ENCODE results near the gene PHC2.
"Not testable (repeated sequence)": the region's sequence is repeated elsewhere in the genome, so short reads cannot be mapped to it uniquely, and the experiment has no call there.

The PHC2 gene

DNA sequence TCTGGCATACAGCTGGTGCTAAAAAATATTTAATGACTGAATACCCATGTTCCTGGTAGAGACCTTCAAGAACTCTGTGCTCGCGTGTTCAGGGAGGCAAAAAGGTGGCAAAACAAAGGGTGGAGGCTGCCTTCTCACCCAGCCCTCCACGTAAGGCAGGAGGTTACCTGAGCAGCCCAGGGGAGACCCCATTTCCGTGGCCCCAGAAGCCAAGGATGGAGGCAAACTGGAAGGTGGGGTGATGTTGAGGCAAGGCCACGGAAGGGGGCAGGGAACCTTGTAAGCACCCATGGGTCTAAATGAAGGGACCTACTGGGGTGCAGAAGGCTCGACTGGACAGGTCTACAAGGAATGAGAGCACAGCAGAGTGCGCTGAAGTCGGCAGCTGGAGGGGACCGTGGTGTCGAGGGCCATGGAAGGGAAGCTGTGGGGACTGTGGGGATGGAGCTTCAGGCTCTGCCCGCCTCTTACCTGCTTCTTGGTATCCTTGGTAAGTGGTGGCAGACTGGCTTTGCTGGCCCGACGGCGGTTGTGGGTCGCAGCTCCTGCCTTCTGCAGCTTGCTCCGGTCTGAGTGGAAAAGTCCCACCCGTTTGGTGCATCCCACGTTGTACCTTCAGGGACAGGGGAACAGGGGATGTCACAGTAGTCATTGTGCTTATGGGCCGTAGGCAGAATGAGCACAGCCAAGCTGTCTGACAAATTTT lies 101.1 kb downstream of the PHC2 start:
- DNase-seq, result no peak

DNA sequence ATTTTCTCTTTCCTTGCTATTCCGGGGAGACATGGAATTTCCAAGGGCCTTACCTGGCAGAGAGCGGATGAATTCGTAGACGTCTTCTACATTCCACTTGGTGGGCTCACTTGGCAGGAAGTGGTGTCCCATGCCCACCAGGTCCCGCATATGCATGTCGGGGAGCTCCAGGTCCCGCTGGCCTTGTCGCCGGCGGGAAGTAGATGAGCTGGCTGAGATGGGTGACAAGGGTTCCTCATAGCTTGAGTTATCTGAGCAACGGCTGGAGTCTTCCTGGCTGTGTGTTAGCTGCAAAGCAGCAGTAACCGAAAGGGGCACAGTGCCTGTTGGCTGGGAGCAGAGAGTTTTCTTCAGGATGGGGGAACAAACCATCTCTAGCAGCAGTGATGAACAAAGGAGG lies 102.1 kb downstream of the PHC2 start:
- DNase-seq, result no peak

DNA sequence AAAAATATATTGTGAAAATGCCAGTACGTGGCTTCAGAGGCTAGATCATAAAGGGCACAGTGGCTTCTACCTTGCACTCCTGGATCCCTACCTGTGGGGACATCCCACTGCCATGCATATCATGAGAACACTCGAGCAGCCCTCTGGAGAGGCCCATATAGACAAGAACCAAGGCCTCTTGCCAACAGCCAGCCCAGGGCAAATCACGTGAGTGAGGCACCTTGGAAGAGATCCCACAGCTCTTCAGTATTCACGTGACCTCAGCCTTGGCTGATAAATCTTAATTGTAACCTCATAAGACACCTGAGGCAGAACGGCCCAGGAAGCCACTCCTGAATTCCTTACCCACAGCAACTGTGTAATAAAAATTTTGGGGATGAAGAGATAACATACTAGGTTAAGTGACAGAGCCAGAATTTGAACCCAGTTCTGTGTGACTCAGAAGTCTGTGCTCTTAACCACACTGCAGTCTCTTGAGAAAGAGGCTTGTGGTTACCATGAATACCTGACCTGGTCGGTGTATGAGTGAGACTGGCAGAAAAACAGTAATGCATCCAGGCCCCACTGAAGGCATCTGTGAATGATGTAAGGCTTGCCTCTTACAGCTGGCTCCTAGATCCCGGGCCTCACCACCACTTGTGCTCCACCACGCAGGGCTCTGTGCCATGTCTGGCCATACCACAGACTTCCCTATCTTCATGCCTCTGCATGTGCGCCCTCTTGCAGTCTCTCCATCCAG lies 103.1 kb downstream of the PHC2 start:
- peak; percentile 98 for DNase-seq

DNA sequence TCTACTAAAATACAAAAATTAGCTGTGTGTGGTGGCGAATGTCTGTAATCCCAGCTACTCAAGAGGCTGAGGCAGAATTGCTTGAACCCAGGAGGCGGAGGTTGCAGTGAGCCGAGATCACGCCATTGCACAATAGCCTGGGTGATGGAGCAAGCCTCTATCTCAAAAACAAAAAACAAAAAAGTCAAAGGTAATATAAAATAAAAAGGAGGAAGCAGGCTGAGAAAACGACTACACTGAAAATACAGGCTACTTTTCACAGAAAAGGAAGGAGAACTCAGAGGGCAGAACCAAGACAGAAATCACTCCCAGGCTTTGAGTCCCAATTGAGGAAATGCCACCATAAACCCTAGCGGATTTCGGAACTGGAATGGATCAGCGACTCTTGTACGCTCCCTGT lies 104.1 kb downstream of the PHC2 start:
- no peak for DNase-seq

DNA sequence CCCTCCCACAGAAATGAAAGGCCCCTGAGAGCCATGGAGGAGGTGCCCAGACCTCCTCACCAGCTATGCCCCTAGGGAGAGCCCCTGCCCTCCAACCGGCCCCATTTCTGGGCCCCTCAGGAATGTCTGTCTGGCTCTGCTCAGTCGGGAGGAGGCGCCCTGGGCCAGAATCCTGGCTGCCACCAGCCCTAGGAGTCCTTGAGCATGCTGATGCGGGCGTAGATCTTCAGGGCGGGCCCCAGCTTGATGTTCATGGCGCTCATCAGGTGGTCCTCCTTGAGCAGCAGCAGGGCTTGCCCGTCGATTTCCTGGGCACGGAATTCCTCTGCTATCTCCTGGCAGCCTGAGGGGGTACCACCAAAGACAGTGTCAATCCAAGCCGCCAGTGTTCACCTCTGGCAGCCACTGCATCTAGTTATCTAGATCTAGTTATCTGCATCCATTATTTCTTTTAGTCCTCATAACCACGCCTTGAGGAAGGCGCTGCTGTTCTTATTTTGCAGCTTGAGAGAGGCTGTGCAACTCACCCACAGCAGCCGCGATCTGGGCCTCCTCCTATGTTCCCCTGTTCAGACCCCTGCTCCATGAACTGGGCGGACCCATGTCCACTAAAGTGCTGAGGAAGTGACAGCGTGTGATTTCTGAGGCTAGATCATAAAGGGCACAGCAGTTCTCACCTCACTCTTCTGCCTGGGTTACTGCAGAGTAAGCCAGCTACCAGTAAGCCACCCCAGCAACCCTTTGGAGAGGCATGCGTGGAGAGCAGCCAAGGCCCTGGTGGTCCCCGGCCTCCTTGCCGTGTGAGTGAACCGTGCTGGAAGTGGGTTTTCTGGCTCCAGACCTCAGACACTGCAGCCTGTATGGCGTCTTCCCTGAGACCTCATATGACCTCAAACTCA lies 106.0 kb downstream of the PHC2 start:
- no peak for DNase-seq

DNA sequence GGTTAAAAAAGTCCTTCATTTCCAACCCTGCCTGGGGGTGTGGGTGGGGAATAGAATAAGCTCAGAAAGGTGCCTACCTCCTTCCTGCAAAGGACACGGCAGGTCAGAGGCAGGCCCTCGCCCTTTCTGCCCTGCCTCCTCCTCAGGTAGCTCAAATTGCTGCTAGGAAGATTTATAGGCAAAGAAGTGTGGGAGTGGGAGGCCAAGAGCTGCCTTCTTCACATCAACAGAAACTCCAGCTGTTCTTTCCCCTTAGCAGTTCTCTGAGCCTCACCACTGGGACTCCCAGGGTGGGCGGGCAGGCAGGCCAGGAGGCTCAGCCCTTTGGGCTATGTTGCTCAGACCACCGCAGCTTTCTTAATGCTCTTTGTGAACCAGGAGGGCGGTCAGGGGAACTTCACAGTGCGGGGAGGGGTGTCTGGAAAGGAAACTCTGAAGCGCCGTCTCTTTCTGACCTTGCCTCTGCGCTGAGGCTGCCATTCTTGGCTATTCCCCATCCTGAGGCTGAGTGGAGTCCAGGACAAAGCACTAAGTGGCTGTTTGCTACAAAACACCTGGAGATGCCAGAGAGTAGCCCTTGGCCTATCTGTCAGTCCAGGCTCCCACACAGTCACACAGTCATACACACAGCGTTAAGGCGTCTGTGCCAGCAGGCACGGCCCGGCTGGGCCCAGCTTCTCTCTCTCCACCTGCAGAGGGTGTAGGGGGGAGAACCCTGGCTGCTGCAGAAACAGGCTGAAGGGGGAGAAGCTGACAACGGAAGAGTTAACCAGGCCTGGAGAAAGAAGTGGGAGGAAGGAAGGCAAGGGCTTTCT lies 107.0 kb downstream of the PHC2 start:
- DNase-seq, result no peak

DNA sequence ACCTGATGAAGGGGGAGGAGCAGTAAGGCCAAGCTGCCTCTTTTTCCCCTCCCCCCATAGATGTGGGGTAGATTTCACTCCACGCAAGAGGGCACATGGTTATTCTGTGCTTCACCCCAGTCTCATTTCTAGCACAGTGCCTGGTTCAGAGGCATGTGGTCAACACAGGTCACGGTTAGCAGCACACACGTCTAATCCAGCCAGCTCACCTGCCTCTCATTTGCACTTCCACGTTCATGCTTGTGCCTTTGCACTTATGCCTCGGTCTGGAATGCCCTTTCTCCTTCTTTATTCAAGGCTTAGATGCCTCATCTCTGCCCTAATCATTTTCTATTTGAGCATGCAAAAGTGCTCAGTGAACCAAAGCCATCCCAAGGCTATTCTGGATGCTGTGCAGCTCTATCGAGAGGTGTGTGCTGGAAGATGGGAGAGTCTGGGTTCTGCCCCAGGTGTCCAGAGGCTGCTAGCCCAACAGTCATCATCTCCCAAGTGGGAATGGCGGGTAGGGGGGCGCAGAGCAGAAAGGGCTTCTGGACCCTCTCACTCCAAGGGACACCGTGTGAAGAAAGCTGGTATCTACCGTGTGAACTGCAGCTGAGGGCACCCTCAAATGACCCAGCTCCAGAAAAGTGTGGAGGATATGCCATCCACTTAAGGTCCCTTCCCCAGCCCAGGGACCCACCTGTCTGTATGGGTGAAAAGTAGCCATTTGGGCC lies 107.9 kb downstream of the PHC2 start:
- DNase-seq, result peak; percentile 54

DNA sequence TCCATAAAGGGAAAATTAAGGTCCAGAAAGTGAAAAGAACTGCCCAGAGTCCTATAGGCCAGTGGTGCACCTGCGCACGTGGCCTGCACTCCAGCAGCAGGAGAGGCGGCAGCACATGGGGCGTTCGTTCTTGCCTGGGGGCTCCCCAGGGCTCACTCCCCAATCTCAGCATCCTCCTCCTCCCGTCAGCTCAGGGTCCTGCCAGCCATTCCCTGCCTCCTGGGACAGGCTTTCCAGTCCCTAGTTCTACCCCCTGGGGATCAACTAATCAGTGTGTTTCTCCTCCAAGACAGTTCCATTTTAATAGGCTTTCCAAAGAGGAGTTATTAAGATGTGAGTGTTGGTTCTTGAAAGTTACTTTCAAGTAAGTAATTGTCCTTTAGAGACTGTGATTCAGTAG lies 108.8 kb downstream of the PHC2 start:
- no peak for DNase-seq

DNA sequence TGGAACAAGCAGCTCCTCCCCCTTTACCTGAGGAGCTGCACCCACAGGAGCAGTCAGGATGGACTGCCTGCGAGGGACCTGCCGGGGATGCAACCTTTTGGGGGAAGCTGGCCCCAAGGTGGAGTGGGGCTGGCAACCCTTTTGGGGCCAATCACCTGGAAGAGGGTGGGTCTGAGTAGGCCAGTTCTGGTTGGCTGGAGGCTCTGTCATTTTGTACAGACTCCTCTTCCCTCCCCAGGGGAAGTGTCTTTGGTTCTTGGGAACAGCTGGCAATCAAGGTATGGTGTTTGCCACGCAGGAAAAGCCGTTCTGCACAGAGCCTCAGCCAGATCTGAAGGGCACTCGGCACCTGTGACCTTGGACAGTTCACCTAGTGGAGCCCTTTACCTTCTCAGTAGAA lies 109.7 kb downstream of the PHC2 start:
- no peak for DNase-seq

DNA sequence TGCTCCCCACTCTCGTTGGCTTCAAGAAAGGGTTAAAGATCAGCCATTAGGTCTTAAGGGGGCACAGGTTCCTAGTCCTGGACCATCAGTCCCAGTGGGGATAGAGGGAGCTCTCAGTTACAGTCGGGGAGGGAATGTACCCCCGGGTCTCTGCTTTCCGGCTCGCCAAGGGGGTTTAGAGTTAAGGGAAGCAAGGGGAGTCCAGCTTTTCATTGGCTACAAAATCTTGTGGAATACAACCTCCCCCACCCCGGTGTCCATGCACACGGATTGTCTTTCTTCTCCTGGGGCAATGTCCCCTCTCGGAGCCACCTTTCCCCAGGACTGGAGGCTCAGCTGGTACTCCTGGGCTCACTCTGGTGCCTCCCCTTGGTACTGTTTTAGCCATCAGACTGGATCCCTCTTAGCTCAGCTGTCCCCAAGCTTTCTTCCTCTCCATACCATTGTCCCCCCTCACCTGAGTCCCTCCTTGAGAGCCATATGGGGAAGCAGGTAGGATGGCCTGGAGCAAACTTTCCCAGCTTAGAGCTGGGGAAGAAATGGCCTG lies 110.2 kb downstream of the PHC2 start, which contains the start of gene A3GALT2:
A3GALT2 (minus strand) TSS at position 480 of the 547 bp plus-strand sequence; CDS start at position 480, 0 bp downstream.
- no peak for DNase-seq

DNA sequence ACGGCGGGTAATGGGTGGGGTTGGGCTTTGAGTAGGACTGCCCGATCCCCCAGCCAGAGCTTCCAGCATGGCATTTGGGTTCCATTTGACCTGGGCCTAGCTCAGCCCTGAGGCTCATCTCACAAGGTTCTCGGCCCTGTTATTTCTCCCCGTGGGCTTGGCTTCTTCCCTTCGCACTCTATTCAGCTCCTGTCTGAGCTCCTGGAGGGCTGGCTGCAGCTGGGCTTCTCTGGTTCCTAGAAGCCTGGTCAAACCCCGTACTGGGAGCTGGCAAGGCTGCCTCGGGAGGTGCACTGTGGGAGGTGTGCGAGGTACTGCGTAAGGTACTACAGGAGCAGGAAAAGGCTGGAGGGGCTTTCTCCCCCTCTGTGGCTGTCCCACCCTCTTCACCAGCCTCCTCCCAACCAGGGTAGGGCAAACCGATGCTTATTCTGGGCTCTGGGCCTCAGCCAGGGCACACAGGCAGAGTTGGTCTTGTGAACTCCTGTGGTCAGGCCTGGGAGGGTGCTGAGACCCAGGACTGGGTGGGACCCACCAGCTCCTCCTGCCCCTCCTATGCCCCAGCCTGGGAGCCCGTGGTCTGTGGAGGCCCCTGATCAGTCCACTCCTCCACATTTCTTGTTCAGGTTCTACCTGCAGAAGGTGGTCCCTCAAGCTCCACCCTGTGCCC lies 110.8 kb downstream of the PHC2 start:
- no peak for DNase-seq

DNA sequence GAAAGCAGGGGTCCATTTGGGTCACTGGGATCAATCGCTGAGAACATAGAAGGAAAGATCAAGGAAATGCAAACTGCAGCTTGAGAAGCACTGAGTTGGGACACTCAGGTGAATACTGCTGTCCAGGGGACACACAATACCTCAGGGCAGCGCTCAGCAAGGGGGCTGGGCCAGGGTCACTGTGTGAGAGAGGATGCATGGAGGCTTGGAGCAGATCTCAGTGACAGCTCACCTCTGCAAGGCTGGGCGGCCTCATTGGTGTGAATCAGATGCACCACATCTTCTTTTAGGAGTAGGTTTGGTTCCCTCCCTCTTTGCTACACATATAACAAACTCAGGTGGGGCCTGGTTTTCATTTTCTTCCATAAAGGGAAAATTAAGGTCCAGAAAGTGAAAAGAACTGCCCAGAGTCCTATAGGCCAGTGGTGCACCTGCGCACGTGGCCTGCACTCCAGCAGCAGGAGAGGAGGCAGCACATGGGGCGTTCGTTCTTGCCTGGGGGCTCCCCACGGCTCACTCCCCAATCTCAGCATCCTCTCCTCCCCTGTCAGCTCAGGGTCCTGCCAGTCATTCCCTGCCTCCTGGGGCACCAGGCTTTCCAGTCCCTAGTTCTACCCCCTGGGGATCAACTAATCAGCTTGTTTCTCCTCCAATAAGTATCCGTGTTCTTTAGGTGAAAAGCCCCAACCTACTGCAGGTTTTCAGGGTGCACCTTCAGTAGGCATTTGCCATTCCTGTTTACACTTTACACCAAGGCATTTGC lies 111.5 kb downstream of the PHC2 start:
- no peak for DNase-seq

DNA sequence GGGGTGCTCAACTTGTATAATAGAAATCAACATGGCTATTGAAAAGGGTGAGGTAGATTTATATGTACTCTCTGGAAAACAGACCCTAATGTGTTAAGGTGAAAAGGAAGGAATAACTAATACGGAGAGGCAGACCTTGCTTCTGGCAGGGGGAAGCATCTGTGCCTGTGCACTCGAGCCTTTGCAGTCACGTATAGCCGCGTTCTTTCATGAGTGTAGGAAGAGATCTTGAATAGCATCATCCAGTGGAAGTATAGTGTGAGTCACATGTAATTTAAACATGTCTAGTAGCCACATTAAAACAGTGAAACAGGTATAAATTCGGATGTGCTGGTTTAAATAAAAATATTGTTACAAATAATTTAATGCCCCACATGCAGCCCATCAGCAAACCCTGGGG lies 112.9 kb downstream of the PHC2 start:
- no peak for DNase-seq

DNA sequence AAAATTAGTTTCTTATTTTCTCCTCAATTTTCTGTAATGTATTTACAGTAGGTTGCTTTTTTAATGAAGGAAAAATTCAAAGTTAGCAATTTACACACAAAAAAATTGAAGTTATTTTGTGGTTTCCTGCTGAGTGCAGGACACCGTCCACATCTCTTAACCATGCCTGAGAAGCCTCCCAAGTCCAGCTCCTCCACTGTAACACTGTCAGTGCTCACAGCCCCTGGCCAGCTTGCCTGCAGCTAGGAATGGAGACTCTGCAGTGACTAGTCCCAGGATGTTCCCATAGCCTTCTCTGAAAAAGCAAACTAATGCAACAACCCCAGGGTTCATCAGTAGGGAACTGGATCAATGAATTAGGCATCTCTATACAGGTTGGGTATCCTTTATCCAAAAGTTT lies 113.5 kb downstream of the PHC2 start:
- DNase-seq, result no peak

DNA sequence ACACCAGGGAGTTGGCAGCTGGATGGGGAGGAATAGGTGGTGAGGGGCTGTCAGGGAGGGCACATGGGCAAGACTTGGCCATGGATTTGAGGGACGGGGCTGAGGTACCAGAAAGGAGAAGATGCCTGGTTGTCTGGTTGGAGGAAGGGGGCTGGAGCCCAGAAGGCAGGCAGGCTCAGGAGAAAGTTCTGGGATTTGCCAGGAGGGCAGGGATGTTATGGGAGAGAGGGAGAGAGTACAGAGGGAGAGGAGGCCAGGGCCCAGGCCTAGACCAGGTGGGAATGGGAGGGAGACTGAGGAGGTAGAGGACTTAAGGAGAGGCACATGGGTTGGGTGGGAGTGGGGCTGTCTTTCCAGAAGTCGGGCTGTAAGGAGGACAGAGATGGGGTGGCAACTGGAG lies 114.3 kb downstream of the PHC2 start:
- DNase-seq, result no peak

DNA sequence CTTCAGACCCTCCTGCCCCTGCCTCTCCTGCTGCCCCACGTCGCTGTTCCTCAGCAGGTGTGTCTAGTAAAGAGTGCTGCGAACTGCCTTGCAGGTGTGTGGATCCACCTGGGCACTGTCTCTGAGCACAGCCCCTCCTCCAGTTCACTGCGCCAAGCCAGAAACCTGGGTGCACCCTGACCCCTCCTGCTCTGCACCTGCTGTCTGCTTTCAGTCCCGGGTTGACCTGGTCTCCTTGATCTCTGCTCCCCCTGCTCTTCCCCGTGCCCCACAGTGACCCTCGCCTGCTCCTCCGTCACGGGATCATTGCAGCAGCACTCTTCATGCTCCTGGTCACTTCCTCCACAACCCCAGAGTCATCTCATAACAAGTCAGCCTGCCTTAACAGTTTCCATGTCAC lies 116.5 kb downstream of the PHC2 start:
- DNase-seq, result no peak

DNA sequence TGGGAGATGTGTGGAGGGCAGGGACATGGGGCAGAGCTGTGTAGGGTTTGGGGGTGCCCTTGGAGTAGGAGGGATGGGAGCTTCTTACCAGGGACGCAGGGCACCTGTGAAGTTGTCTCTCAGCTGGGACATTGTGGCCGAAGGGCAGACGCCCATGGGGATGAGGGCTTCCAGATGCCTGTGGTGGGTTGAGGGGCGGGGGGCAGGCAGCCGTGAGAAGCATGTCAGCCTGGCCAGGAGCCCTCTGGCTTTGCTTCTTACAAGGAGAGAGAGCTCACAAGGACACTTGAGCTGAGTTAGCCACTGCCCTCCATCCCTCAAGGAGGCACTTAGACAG lies 118.5 kb downstream of the PHC2 start:
- peak; percentile 80 for DNase-seq

DNA sequence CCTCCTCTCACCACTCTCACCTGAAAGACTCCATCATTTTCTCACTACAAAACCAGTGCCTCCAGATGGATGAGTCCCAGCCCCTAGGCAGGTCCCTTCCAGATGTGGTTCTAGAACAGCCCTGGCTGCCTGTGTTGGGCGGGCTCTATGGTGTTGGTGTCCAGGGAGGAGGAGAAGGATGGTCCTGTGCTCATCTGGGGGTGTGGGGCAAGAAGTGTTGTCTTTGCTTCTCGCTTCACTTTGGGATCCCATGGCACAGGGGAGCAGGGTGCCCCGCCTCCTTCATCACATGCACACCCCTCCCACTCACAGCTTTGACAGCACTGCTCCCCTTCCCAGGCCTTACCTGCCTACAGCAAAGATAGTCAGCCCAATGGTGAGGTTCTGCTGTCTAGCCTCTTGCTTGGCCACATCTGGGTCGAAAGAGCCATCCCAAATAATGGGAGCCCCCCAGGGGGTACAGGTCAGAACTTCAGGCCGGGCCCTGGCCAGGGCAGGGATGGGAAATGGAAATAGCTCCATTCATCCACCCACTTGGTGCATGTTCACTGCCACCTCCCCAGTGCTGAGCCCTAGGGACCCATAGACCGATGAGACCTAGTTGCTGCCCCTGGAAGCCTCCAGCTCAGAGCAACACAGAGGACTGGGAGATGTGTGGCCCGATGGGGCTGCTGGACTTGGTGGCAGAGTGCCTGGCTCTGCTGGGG lies 119.0 kb downstream of the PHC2 start:
- no peak for DNase-seq

DNA sequence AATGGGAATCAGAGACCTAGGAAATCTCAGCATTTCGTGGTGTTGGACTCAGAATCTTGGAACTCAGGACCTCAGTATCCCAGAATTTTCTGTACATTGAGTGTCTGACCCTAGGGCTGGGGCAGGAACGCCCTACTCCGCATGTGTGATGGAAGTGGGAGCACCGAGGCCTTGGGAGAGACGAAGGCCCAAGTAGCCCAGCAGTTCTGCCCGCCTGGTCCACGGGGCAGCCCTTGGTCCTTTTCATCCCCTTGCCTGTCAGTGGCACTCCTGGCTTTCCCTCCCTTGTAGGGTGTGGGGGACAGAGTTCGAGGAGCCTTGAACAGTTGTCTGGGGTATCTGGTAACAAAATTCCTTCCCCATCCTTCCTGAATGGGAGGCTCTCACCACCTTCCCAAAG lies 120.2 kb downstream of the PHC2 start:
- no peak for DNase-seq

DNA sequence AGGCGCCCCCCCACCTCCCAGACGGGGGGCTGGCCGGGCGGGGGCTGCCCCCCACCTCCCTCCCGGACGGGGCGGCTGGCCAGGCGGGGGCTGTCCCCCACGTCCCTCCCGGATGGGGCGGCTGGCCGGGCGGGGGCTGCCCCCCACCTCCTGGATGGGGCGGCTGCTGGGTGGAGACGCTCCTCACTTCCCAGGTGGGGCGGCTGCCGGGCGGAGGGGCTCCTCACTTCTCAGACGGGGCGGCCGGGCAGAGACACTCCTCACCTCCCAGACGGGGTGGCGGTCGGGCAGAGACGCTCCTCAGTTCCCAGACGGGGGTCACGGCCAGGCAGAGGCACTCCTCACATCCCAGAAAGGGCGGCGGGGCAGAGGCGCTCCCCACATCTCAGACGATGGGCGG lies 121.5 kb downstream of the PHC2 start:
- not testable (repeated sequence) for DNase-seq
